ENCODE measurements around the gene CCL5.

Gene CCL5
- total RNA-seq, result 11.6 reads per million, percentile 35 among the genes with 10 or more reads in this experiment

DNA sequence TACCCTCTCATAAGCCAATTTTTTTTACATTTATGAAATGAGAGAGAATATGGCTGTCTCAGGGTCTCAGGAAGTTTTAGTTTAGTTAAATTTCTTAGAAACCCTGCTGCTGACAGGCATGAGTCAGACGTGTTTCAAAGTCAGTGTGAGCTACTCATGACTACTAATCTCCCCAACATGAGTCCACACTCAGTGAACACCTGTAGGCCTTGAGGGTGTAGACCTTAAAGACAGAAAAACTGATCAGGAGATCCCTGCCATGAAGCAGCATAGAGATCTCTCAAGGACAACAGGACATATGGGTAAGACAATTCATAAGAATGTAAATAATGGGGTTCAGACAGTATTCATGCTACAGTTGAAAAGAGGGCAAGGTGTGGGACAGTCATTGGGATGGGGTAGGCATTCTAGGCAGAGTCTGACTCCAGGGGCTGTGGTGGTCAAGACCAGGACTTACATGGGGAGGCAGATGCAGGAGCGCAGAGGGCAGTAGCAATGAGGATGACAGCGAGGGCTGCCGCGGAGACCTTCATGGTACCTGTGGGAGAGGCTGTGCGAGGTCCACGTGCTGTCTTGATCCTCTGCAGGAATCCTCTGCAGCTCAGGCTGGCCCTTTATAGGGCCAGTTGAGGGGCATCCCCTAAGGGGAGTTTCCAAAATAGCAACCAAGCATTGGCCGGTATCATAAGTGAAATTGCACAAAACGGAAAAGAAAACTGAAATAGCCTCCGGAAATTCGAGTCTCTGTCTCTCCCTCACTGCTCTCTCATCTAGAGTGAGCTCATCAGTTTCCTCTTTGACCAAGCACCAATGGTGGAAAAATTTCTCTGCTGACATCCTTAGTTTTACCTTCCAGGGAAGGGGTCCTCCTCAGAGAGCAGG, at the start of gene CCL5:
Gene CCL5 (minus strand): TSS at position 588 of the 882 bp plus-strand sequence.
- peak; percentile 17 for DNase-seq

DNA sequence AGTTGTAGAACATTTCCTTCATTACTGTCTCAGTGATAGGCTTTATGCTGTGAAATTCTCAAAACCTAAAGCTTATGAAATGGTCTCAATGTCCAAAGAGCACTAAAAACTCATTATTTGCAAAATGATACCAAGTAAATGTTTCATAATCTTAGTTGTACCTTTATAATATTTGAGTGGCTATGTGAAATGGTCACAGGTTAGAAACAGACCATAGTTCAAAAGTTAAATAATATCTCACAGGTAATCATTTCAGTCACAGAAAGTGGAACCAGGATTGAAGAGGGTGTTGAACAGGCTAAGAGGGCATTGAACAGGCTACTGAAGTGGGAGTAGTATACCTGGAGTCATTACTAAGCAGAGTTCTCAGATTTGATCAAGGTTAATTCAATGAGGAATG, 47.6 kb upstream of the CCL5 start:
- DNase-seq, result no peak

DNA sequence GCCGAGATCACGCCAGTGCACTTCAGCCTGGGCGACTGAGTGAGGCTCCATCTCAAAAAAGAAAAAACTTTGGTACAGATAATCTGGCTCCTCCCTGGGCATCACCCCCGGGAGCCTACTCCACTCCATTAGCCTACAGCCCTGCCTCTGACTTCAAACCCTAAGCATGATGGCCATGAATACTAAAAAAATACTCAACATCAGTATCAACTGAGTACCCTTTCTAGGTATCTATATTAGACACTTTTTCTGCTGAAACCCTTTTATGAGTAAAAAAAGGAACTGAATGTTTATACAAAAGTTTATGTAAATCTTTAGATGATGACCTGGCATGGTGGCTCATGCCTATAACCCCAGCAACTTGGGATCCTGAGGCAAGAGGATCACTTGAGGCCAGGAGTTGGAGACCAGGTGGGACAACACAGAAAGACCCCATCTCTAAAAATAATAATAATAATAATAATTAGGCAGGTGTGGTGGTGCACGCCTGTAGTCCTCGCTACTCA, 43.5 kb upstream of the CCL5 start:
- DNase-seq, result no peak

DNA sequence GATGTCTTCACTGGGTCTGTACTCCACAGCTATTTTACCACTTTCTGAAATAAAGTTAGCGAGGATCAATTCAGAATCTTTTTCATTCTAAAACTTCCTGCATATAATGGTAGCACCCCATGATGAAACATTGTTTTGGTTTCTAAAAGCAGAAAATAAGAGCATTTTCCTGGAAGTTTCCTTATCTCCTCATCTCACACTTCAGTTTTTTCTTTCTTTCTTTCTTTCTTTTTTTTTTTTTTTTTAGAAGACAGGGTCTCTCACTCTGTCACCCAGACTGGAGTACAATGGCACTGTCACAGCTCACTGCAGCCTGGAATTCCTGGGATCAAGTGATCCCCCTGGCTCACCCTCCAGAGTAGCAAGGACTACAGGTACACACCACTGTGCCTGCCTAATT, 40.1 kb upstream of the CCL5 start:
- DNase-seq, result no peak

DNA sequence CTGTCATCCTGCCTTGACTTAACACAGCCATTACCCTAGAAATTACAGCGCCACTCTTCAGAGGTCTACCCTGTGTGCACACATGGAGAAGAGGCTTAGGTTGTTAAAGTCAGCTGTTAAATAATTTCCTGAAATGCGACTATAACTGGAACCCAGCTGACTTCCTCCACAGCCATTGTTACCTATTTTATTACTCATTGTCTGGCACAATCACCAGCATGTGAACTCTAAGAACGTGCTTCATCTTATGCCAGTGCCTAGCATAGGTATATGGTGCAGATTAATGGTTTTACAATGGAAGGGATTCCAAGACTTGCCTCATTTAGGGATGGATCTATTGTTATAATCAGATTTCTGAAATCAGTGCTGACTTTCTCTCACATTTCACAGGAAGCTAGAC, 38.5 kb upstream of the CCL5 start:
- DNase-seq, result no peak

DNA sequence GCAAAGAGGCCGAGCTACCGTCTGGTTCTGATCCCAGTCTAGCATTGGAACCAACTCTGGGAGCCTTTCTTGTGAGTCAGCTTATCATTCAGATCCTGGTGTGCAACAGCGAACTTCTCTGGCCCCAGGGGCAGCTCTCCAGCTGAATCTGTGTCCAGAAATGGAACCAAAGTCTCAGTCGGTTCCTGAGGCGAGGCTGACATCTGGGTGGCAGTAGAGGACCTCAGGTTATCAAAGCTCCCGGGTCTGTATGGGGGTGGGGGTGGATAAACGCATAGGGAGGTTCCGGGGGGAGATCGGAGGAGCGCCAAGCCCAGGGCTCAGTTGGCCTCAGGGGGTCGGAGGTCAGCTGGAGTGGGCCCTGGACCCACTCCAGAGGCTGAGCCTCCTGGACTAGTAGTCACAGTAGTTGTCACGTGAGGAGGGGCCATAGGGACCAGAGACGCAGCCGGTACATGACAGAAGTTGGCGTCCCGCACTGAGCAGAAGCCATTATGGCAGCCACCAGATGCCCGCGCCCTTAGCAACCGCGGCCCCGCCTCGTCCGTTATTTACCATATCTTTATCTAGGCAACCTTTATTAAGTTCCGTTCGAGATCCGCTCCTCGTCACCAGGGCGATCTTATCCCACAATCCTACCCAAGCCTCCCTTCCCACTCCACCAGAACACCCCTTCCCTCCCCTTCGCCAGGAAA, 37.5 kb upstream of the CCL5 start:
- DNase-seq, result no peak

DNA sequence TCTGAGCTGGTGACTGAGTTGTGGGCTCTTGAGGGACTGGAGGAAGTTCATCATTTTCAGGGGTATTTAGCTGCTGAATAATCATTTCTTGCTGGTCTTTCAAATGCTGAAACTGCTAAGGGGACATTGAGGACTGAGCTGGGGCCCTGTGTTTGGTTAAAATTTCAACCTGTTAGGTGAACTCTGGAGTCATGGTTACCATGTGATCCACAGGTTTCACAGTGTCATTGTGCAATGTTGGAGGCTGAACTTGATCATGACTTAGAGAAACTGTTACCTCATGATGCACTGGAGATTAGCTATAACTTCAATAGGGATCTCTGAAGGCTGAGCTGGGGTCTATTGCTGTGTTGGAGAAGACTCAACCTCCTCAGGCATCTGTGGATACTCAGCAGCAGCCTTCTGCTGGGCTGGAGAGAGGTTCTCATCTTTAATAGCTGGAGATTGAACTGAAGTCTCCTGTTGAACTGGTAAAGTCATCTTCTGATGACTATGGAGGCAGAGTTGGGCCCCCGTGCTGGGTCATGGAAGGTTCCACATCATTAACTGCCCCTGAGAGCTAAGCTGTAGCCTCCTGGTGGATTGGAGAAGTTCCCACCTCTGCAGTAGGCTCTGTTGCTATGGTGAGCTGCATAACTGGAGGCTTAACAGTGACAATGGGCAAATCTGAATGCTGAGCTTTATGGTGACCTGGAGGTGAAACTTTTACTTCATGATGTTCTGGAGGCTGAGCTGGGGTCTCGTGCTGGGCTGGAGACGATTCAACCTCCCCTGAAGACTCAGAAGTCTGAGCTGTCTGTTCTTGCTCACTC, 35.2 kb upstream of the CCL5 start:
- DNase-seq, result no peak

DNA sequence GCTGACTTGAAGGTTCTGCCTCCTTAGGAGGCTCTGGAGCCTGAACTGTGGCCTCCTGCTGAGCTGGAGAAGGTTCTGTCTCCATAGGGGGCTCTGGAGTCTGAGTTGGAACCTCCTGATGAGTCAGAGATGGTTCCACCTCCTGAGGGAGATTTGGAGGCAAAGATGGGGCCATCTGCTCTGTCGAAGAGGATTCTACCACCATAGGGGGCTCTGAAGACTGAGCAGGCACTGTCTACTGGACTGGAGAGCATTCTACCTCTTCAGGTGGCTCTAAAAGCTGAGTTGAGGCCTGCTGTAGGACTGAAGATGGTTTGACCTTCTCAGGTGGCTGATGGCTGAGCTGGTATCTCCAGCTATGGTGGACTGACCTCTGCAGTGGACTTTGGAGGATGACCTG, 34.2 kb upstream of the CCL5 start:
- DNase-seq, result no peak

DNA sequence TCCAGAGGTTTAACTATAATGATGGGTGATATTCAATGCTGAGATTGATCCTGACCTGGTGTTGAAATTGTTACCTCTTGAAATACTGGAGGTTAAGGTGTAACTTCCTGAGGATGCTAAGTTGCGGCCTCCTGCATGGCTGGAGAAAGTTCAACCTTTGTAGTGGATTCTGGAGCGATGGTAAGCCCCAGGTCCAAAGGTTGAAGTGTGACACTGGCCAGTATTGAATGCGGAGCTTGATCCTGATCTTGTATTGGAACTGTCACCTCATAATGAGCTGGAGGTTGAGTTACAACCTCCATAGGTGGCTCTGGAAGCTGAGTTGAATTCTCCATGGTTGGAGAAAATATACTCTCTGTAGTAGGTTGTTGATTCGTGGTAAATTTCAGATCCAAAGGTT, 33.4 kb upstream of the CCL5 start:
- no peak for DNase-seq

DNA sequence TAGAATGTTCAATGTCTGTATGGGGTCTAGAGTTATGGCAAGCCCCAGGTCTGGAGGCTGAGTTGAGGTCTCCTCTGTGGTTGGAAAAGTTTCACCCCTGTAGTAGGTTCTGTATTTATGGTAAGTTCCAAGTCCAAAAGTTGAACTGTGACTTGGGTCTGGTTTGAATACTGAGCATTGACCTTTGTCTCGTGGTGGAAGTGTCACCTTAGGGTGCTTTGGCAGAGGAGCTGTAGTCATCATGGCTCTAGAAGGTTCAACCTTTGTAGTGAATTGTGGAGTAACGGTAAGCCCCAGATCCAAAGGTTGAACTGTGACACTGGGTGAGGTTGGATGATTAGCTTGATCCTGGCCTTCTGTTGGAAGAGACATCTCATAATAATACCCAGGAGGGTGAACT, 32.8 kb upstream of the CCL5 start:
- no peak for DNase-seq

DNA sequence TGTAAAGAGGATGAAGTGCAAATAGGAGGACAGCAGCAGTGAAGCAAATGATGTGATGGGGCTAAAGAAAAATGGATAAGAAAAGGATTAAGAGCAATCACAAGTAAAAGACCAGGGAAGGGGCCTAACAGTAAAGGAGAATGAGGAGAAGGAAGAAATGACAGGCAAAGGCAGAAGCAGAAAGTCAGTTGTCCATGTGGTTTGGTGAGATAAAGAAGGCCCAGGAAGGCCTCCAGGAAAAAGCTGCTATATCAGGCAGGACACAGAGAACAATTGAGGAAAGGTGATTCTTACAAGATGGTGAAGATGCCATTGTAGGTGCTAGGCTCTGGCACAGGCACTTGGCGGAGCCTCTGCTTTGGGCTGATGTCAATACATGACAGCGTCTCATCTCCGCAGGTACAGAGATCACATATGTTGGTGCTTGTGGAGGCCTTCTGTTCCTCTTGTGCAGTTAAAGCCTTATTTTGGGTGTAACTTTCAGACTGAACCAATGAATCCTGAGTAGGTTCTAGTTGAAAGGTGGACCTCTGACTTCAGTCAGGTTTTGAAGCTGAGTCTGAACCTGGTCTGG, 32.3 kb upstream of the CCL5 start:
- DNase-seq, result no peak

DNA sequence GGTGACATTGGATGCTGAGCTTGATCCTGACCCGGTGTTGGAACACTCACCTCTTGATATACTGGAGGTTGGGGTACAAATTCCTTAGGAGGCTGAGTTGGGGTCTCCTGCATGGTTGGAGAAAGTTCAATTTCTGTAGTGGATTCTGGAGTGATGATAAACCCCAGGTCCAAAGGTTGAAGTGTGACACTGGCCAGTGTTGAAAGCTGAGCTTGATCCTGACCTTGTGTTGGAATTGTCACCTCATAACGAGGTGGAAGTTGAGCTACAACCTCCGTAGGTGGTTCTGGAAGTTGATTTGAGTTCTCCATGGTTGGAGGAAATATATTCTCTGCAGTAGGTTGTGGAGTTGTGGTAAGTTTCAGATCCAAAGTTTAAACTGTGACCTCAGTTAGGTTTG, 29.2 kb upstream of the CCL5 start:
- DNase-seq, result no peak

DNA sequence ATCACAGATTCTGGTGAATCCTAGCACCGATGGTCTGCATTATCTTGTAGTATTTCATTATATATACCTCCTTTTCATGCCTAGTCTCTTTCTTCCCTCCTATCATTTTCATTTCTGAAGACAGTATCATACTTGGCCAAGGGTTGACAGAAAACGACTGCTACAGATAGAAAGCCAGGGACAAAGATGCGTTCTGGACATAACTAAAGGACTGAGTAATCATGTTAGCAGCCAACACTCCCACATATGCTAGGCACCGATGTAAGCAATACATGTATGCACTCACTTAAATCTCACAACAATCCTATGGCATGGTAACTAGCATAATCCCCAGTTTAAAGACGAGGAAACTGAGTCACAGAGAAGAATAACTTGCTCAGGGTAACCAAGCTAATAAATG, 27.5 kb upstream of the CCL5 start:
- no peak for DNase-seq

DNA sequence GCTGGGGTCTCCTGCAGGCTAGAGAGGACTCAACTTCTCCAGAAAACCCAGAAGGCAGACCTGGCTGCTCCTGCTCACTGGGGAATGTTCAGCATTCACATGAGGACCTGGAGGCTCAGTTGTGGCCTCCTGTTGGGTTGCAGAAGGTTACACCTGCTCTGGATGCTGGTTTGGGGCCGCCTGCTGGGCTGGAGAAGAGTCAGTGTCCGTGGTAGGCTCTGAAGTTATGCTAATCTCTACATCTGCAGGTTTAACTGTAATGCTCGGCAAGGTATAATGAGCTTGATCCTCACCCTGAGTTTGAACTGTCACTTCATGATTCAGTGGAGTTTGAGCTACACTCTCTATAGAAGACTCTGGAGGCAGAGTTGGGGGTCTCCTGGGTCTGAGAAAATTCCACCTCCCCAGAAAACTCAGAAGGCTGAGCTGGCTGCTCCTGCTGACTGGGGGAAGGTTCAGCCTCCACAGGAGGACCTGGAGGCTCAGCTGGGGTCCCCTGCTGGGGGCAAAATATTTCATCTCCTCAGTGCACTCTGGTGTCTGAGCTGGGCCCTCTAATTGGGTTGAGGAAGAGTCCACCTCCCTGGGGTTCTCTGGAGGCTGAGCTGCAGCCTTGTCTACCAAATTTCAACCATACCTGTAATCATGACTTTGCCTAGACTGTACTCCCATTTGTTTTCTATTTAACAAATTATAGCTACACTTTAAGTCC, 26.9 kb upstream of the CCL5 start:
- no peak for DNase-seq

DNA sequence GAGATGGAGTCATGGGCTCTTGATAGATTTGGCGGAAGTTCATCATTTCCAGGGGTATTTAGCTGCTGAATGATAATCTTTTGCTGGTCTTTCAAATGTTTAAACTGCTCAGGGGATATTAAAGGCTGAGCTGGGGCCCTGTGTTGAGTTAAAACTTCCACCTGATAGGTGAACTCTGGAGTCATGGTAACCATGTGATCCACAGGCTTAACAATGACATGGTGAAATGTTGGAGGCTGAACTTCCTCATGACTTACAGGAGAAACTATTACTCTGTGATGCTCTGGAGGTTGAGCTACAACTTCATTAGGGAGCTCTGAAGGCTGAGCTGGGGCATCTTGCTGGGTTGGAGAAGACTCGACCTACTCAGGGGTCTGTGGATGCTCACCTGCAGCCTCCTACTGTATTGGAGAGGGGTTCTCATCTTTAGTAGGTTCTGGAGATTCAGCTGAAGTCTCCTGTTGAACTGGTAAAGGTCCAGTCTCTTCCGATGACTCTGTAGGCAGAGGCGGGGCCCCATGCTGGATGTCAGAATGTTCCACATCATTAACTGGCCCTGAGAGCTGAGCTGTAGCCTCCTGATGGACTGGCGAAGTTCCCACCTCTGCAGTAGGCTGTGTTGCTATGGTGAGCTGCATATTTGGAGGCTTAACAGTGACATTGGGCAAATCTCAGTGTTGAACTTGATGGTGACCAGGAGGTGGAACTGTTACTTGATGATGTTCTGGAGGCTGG, 26.2 kb upstream of the CCL5 start:
- DNase-seq, result no peak

DNA sequence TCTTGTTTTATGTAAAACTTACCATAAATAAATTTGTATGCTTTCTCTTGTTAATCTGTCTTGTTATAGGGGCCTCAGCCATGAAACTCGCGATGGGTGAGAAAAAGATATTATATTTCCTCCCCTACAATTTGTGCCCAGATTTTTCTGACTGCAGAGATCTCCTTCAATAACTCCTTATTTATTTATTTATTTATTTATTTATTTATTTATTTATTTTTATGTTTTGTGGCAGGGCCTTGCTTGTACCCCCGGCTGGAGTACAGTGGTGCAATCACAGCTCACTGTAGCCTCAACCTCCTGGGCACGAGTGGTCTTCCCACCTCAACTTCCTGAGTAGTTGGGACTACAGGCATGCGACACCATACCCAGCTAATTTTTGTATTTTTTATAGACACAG, 23.3 kb upstream of the CCL5 start:
- no peak for DNase-seq

DNA sequence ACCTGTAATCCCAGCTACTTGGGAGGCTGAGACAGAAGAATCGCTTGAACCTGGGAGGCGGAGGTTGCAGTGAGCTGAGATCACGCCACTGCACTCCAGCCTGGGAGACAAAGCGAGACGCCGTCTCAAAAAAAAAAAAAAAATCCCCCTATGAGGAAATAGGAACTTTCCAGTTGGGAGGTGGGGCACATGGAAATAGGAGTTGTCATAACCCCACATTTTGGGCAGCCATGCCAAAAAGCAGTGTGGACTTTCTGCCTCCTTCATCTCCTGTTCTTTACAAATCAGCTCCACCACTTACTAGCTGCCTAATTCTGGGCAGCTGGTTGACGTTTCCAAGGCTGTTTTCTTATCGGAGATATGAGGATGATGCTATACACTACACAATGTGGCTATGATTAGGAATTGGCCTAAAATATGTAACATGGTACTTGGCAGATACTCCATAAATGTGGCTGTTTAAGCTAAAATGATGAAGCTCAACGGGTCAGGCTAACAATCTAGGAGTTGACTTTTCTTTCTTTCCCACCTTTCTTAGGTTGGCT, 21.5 kb upstream of the CCL5 start:
- DNase-seq, result no peak

DNA sequence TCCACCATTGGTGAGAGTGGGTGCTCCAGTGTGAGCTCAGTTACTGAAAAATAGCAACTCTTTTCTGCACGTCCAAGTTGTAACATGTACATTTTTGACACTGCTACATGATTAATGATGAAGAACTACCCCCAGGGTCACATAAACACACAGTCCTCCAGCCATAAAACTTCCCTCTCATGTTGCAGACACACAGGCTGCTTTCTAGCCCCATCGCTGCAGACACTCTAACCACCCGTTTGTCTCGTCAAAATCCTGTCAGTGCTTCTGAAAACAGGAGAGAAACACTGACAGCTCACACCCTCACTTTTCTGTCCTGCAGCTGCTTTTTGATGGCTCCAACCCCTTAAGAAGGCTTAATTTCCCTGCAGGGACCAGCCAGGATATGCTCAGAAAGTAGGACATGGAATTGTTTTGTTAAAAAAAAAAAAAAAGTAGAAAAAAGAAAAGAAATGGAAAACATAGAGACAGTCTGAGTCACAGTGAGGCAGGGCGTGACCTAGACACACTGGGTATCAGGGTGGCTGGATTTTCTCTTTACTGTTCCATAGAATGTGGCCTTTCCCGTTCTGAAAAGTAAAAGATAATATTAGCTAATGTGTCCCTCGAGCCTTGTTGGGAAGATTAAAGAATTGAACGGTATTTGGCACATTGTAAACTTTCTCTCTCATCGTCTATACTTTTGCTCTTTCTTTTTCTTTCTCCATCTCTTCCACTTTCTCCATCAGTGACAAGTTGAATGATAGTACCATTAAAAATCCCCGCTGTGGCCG, 20.7 kb upstream of the CCL5 start:
- DNase-seq, result no peak

DNA sequence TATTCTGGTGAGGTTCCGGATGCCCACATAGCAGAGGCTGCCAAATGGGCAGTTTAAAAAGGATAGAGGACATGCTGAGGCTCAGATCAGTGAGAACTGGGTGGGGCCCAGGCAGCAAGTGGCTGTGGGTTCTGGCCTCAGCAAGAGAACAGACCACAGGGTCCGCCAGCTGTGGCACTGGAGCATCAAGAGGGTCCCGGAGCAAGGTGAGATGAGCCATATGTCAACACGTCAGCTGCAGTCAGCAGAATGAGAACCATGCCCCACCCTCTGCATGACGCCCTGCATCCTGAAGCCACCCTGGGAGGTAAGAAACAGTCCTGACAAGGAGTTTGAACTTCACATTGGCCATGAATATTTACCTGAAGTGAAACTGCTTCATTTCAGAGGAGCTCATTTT, 20.1 kb upstream of the CCL5 start:
- no peak for DNase-seq
